Upper lobe of right lung (tissue), 1 donor: ENCODE results near the gene IL12A. TPM values are rescaled to one million over a fixed set of nuclear protein-coding genes. Genes with fewer than 3 reads are reported as not detected.

ENCODE experiments used
- ATAC-seq: fragments of 200-7000 bp; cut with Tn5 transposase; one replicate; pipeline ENCODE4 v1.9.1; 2020; ENCODE audit warnings: mild to moderate bottlenecking, moderate library complexity
- DNase-seq: peaks from one replicate; pipeline ENCODE4 v3.0.0-alpha.2; 2020
- H3K27ac ChIP-seq: fragments of 200-600 bp; one replicate; pipeline ENCODE4 v1.8.0; 2022
- H3K27me3 ChIP-seq: fragments of 200-600 bp; one replicate; pipeline ENCODE4 v1.8.0; 2022; ENCODE audit warnings: mild to moderate bottlenecking
- H3K36me3 ChIP-seq: fragments of 200-600 bp; one replicate; pipeline ENCODE4 v1.8.0; 2022
- H3K4me1 ChIP-seq: fragments of 200-600 bp; one replicate; pipeline ENCODE4 v1.8.0; 2022
- H3K4me3 ChIP-seq: fragments of 200-600 bp; one replicate; pipeline ENCODE4 v1.8.0; 2022; ENCODE audit warnings: mild to moderate bottlenecking
- H3K9me3 ChIP-seq: fragments of 200-600 bp; one replicate; pipeline ENCODE4 v1.8.0; 2022
- intact Hi-C: fragments of 100-400 bp; cut with DNase I; formaldehyde crosslinking; loops from one replicate; pipeline ENCODE4 v1.11.0; 2022
- total RNA-seq: library from RNA; stranded (reverse); fragmentation: NEBNext Ultra II Directional; extraction: Animal tissue kit (Norgen Biotek cat#: 25700); gene quantifications from one replicate; pipeline ENCODE4 v1.2.1, GENCODE V29; 2021
- TF ChIP-seq, protein P1 (sequence below): fragments of 200-600 bp; IDR thresholded peaks from one replicate; pipeline ENCODE4 v1.8.0; 2022; ENCODE audit warnings: antibody characterized with exemption
- donor health status: DM: no; HTN: yes; CAD: no; lungs with severe emphysema.

Gene IL12A
- total RNA-seq, 1 donor from 2014 or later, result 0.96 TPM

GRCh38 chr3:159982442-159982974 lies 6.1 kb upstream of the IL12A start:
- no peaks in the 10 kb centered on the region for H3K9me3 ChIP-seq
- DNase-seq (no peak), ATAC-seq (no peak)
- H3K4me1 ChIP-seq, result no peaks in the 10 kb centered on the region
- TF ChIP-seq, protein P1, sequence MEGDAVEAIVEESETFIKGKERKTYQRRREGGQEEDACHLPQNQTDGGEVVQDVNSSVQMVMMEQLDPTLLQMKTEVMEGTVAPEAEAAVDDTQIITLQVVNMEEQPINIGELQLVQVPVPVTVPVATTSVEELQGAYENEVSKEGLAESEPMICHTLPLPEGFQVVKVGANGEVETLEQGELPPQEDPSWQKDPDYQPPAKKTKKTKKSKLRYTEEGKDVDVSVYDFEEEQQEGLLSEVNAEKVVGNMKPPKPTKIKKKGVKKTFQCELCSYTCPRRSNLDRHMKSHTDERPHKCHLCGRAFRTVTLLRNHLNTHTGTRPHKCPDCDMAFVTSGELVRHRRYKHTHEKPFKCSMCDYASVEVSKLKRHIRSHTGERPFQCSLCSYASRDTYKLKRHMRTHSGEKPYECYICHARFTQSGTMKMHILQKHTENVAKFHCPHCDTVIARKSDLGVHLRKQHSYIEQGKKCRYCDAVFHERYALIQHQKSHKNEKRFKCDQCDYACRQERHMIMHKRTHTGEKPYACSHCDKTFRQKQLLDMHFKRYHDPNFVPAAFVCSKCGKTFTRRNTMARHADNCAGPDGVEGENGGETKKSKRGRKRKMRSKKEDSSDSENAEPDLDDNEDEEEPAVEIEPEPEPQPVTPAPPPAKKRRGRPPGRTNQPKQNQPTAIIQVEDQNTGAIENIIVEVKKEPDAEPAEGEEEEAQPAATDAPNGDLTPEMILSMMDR, result no peak
- no peaks in the 10 kb centered on the region for H3K27me3 ChIP-seq
- H3K4me3 ChIP-seq, result no peak overlapping the region
- intact Hi-C loops, result no loop called here
- H3K27ac ChIP-seq, result no peak overlapping the region
- H3K36me3 ChIP-seq, result no peaks in the 10 kb centered on the region

DNA sequence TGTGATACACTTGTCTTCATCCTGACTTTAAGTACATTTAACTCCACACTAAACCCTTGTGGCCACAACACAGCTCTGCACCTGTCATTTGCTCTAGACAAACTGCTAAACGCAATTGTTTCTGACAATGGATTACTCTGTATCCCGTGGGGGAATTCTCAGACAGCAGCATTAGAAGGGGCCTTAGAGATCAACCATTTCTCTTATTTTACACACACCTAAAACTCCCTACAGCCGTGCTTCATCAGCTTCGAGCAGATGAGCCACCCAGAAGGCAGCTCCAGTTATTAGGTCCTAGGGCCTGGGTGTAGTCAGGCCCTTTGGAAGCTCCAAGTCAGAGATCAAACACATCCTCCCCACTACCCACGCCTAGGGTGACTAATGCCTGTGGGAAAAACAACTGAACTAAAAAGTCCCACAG lies 1.3 kb upstream of the IL12A start:
- peaks cover 4% of the 10 kb centered on the region for H3K4me1 ChIP-seq
- TF ChIP-seq, protein P1, result no peak
- ATAC-seq, result no peak
- no peak overlapping the region for H3K27ac ChIP-seq
- intact Hi-C loops, result no loop called here
- no peak overlapping the region for H3K4me3 ChIP-seq
- H3K36me3 ChIP-seq, result no peaks in the 10 kb centered on the region
- no peak for DNase-seq
- H3K9me3 ChIP-seq, result no peaks in the 10 kb centered on the region
- no peaks in the 10 kb centered on the region for H3K27me3 ChIP-seq

DNA sequence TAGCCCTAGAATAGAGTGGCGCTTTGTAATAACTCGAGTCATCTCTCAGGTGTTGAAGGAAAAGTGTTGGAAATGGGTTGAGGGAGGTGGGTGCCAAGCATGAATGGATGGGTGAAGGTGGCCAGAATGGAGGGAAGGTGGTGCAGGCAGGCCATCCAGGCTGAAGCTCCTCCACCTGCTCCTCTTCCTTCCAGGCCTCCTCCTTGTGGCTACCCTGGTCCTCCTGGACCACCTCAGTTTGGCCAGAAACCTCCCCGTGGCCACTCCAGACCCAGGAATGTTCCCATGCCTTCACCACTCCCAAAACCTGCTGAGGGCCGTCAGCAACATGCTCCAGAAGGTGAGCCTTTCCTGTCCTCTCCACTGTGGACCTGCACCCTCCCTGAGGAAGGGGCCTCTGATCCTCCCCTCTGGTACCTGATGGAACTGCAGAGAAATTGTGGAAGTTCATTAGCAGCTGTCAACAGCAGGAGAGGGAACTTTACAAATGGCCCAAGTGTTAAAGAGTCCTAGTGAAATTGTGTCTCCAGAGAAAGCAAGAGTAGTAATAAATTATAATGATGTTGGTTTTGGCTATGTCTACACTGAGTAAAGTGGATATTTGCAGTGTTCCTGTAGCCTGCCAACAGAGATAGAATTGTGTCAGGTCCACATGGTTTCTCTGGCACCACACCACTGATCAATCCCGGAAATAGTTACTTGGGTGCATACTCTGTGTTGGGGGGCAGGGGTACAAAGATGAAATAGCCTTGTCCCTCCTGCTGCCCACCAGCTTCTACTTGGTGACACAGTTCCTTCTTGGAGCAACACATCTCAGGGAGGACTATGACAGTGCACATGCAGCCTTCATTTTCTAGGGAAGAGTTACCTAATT lies 1.6 kb downstream of the IL12A start:
- ATAC-seq, result no peak
- peaks cover 4% of the 10 kb centered on the region for H3K4me1 ChIP-seq
- intact Hi-C loops, result no loop called here
- H3K27ac ChIP-seq, result no peak overlapping the region
- H3K27me3 ChIP-seq, result no peaks in the 10 kb centered on the region
- TF ChIP-seq, protein P1, result no peak
- H3K9me3 ChIP-seq, result no peaks in the 10 kb centered on the region
- H3K36me3 ChIP-seq, result no peaks in the 10 kb centered on the region
- H3K4me3 ChIP-seq, result no peak overlapping the region
- DNase-seq, result no peak

DNA sequence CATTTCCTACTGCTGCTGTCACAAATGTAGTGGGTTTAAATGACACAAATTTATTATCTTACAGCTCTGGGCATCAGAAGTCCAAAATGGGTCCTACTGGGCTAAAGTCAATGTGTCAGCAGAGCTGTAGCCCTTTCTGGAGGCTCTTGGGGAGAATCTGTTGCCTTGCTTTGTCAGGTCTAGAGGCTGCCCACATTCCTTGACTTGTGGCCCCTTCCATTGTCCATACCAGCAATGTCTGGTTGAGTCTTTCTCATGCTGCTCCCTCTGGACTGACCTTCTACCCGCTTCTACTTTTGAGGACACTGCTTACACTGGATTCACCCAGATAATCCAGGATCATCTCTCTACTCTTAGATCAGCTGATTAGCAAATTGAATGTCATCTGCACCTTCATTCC lies 3.0 kb downstream of the IL12A start:
- peaks cover 4% of the 10 kb centered on the region for H3K4me1 ChIP-seq
- H3K9me3 ChIP-seq, result no peaks in the 10 kb centered on the region
- no peaks in the 10 kb centered on the region for H3K36me3 ChIP-seq
- no peak overlapping the region for H3K27ac ChIP-seq
- ATAC-seq (no peak), DNase-seq (no peak)
- TF ChIP-seq, protein P1, result no peak
- no peaks in the 10 kb centered on the region for H3K27me3 ChIP-seq
- intact Hi-C loops, result no loop called here
- H3K4me3 ChIP-seq, result no peak overlapping the region

DNA sequence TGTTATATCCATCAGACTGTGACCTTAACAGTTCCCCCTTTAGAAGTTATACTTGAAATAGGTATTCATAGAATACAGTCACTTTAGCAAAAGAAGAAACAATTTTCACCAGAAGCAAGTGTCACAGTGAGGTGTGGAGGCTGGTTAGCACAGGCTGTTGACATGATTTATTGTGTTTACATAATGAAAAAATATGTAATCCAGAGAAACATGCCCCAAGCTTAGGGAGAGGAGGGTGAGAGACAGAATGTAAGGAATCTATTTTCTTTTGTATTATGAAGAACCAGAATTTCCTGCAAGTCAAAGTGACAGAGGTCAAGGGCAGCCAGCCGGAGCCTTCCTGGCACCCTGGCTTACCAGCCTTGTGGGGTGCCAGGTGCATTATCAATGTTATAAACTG lies 4.0 kb downstream of the IL12A start:
- TF ChIP-seq, protein P1, result no peak
- Histone ChIP-seq H3K4me3 (no peak overlapping the region), H3K36me3 (no peaks in the 10 kb centered on the region), H3K4me1 (peaks cover 4% of the 10 kb centered on the region), H3K27ac (no peak overlapping the region), H3K9me3 (no peaks in the 10 kb centered on the region), H3K27me3 (no peaks in the 10 kb centered on the region)
- ATAC-seq, result no peak
- DNase-seq, result no peak
- intact Hi-C loops, result no loop called here
